ENCODE results near the gene KRTDAP.
A peak's percentile ranks its signal among the peaks of the same experiment; 100 is the strongest.

The KRTDAP gene

GRCh38 chr19:35507561-35507960 lies 17.3 kb upstream of the KRTDAP start:
- FAIRE-seq = no peak
- no peak for TF ChIP-seq POLR2A (IDR thresholded peaks at IDR 0.05; ENCODE audit: low read depth, low read length)
- no peak for DNase-seq (ENCODE audit: insufficient read length, low spot score)

DNA sequence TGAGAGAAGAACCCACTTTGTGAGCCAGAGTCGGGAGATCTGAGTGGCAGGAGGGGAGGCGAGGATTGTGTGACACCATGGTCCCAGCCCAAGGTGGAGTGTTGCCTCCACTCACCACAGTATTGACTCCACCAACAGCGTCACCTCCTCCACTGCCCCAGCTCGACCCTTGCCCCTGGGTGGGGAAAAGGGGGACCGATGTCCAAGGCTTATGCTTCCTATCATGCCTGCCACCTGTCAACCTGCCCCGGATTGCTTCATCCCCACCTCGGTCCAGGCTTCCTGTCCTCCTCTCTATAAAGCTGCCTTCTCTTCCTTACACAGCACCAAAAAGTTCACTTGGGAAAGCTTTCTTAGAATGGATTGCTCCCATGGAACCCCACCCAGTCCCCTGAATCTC lies 15.7 kb upstream of the KRTDAP start:
- no peak for DNase-seq (ENCODE audit: insufficient read length, low spot score)
- TF ChIP-seq POLR2A (IDR thresholded peaks at IDR 0.05; ENCODE audit: low read depth, low read length) = no peak
- no peak for FAIRE-seq

- no peak for FAIRE-seq
- no peak for TF ChIP-seq POLR2A (IDR thresholded peaks at IDR 0.05; ENCODE audit: low read depth, low read length)
- no peak for DNase-seq (ENCODE audit: insufficient read length, low spot score)
Measured at GRCh38 chr19:35502751-35503150, 12.5 kb upstream of the KRTDAP start.

GRCh38 chr19:35501684-35502083 lies 11.4 kb upstream of the KRTDAP start:
- TF ChIP-seq POLR2A (IDR thresholded peaks at IDR 0.05; ENCODE audit: low read depth, low read length) = no peak
- FAIRE-seq (no peak), DNase-seq (ENCODE audit: insufficient read length, low spot score) (no peak)

DNA sequence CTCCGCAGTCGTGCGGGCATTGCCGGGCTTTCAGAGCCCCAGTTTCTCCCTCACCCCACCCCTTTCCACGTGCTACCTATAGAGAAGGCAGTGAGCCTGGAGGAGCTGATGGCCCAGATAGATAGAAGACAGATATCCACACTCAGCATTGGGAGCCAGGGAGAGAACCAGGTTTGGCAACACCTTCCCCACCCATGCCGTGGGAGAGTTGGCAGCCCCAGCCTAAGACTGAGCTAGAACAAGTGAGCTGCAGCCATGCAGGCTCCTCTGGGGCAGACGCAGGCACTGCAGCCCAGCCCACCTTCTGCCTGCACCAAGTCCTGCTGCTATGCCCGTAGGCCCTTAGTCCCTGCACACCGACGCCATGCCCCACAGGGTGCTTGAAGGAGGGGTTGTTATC lies 10.3 kb upstream of the KRTDAP start:
- no peak for TF ChIP-seq POLR2A (IDR thresholded peaks at IDR 0.05; ENCODE audit: low read depth, low read length)
- DNase-seq (ENCODE audit: insufficient read length, low spot score) (no peak), FAIRE-seq (no peak)

GRCh38 chr19:35498984-35499527 lies 8.8 kb upstream of the KRTDAP start:
- DNase-seq (ENCODE audit: insufficient read length, low spot score) (no peak), FAIRE-seq (no peak)
- TF ChIP-seq POLR2A (IDR thresholded peaks at IDR 0.05; ENCODE audit: low read depth, low read length) = no peak

GRCh38 chr19:35498220-35498619 lies 8.0 kb upstream of the KRTDAP start:
- no peak for TF ChIP-seq POLR2A (IDR thresholded peaks at IDR 0.05; ENCODE audit: low read depth, low read length)
- FAIRE-seq (no peak), DNase-seq (ENCODE audit: insufficient read length, low spot score) (no peak)

DNA sequence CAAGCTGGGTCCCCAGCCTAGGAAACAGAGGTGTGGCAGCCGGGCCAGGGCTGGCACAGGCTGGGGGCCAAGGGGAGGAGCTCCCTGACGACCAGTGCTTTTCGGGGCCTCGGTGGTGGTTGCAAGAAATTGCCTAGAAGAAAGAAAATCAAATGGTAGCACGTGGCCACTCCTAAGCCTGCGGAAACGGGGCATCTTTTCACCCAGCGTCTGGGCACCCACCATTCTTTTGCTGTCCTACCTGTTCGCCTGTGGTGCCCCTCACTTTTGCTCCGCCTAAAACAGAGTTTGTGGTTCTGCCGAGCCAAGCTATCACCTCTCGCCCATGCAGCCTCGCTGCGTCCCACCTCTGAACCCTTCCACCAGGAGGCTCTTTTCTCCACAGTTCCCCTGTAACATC lies 7.1 kb upstream of the KRTDAP start:
- no peak for DNase-seq (ENCODE audit: insufficient read length, low spot score)
- TF ChIP-seq POLR2A (IDR thresholded peaks at IDR 0.05; ENCODE audit: low read depth, low read length) = no peak
- no peak for FAIRE-seq

DNA sequence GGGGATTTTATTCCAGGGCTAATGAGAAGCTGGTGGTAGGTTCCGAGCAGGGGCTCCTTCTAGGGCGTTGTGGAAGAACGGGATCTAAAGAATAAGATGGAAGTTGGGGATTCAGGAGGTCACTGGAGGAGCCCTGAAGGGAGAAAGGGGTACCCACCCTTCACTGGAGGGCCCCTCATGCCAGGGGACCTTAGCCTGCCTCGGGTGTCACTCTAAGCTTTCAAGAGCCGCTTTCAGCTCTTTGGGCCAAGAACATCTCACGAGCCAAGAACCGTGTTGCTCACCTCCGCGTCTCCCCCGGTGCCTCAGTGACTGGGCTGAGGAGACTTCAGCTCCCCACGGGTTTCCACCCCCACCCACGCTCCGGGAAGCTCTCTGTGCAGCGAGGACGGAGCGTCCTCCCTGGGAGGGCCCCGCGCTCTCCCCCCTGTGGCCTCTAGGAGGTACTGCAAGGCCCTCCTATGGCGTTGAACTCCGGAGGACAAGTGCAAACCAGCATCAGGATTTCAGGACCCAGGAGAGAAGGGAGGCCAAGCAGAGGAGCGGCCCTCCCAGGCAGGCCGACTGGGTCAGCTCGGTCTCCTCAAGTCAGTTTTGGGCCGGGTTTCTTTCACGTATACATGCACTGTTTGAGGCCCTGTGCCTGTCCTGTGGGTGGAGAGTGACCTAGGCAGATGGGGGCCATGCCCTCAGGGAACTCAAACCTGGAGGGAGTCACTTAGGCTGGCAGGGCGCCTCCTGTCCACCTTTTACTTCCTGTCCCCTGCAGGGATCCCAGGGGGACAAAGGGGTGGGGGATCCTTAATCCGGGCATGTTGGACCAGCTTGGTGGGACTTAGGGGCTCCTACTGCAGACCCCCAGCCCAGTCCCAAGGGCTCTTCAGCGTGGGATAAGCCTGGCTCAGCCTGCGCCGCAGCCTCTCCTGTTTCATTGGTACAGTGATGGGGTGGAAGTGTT lies 5.1 kb upstream of the KRTDAP start:
- TF ChIP-seq POLR2A (IDR thresholded peaks at IDR 0.05; ENCODE audit: low read depth, low read length) = no peak
- peak; percentile 93 for DNase-seq (ENCODE audit: insufficient read length, low spot score)
- no peak for FAIRE-seq

DNA sequence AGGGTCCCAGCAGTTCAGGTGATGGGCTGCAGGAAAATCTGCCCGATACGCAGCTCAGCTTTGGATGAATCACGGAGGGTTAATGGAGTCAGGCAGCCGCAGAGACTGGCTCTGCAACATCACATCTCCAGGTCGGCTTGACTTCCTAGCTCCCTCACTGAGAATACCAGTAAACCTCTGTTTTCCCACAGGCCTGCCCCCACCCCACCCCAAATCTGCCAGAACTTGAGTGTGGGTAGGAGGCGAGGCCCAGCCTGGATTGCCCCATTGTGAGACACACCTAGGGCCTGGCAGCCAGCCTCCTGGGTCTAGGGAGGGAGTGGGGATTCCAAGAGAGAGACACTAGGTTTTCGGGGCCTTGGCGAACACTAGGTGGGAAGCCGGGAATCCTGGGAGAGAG lies 3.7 kb upstream of the KRTDAP start:
- no peak for FAIRE-seq
- no peak for TF ChIP-seq POLR2A (IDR thresholded peaks at IDR 0.05; ENCODE audit: low read depth, low read length)
- no peak for DNase-seq (ENCODE audit: insufficient read length, low spot score)

- no peak for TF ChIP-seq POLR2A (IDR thresholded peaks at IDR 0.05; ENCODE audit: low read depth, low read length)
- no peak for DNase-seq (ENCODE audit: insufficient read length, low spot score)
- FAIRE-seq = no peak
Measured at GRCh38 chr19:35491836-35492360, 1.6 kb upstream of the KRTDAP start.

- no peak for TF ChIP-seq POLR2A (IDR thresholded peaks at IDR 0.05; ENCODE audit: low read depth, low read length)
- FAIRE-seq = no peak
- no peak for DNase-seq (ENCODE audit: insufficient read length, low spot score)
Measured at GRCh38 chr19:35488677-35489076, 1.6 kb downstream of the KRTDAP start.

- no peak for DNase-seq (ENCODE audit: insufficient read length, low spot score)
- FAIRE-seq = no peak
Measured at GRCh38 chr19:35487656-35488182, 2.5 kb downstream of the KRTDAP start.

GRCh38 chr19:35486268-35486708 lies 4.0 kb downstream of the KRTDAP start:
- no peak for DNase-seq (ENCODE audit: insufficient read length, low spot score)

More at GRCh38 chr19:35487656-35488182, 2.5 kb downstream of the KRTDAP start:
- no peak for TF ChIP-seq POLR2A (IDR thresholded peaks at IDR 0.05; ENCODE audit: low read depth, low read length)

More at GRCh38 chr19:35486268-35486708, 4.0 kb downstream of the KRTDAP start:
- no peak for FAIRE-seq
- no peak for TF ChIP-seq POLR2A (IDR thresholded peaks at IDR 0.05; ENCODE audit: low read depth, low read length)
